Measurements from ENCODE around the gene GOLGA6L7.
"Not testable (repeated sequence)": the region's sequence is repeated elsewhere in the genome, so short reads cannot be mapped to it uniquely, and the experiment has no call there.

The GOLGA6L7 gene

DNA sequence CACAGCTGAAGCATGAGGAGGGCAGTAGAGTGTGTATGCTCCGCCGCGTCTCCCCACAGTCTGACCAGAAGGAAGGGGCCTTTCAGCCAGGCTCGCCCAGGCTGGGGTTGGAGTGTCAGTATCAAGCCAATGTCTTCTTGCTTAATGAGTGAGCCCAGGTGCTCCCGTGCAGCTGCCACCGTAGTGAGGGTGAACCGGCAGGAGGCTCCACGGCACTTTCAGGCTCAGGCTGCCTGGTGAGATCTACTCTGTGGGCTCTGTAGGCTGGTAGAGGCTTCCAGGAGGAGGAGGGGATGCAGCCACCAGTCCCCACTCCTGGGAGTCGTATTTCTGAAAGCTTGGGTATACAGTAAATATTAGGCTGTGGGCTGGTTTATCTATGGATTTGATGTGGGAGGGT lies 8.2 kb downstream of the GOLGA6L7 start:
- DNase-seq: not testable (repeated sequence)

DNA sequence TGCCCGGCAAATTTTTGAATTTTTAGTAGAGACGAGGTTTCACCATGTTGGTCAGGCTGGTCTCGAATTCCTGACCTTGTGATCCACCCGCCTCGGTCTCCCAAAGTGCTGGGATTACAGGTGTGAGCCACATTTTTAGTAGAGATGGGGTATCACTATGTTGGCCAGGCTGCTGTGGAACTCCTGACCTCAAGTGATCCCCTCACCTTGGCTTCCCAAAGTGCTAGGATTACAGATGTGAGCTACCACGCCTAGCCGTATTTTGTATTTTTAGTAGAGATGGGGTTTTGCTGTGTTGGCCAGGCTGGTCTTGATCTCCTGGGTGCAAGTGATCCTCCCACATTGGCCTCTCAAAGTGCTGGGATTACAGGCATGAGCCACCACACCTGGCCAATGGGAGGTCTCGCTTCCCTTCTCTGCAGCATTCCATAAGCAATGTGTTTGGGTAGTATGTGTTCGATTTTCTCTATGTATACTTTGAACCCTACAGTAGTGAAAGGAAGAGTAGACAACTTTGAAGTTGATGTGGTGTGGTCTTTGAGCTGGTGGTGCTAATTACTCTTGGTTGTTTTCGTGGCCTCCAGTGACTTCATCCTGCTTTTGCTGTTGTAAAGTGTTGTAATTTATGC lies 13.4 kb downstream of the GOLGA6L7 start:
- DNase-seq: not testable (repeated sequence)

DNA sequence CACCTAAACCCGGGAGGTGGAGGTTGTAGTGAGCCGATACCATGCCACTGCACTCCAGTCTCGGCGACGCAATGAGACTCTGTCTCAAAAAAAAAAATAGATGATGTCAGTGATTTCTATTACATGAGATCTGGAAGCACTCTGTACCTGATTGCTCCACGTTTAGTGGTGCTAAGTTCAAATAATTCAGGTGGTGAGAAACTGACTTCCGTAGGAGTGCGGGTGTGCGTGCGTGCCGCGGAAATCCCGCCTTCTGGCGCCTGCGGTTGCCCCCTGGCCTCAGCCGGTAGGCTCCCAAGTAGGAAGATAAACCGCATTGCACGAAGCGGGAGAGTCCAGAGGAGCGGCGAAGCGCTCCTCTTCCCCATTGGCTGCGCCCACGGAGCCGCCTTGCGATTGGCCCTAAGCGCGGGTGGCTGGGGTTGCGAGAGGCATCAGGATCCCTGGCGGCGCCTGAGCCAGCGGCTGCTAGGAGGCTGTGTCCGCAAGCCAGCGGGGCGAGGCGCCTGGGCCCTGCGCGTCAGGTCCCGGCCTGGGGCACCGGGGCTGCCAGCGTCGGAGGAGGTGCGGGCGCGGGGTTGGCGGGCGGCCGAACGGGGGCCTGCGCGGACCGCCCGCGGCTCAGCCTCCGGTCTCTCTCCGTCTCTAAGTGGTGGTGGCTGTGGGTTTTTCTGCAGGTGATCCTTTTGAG lies 16.4 kb downstream of the GOLGA6L7 start:
- DNase-seq: peak; percentile 68

DNA sequence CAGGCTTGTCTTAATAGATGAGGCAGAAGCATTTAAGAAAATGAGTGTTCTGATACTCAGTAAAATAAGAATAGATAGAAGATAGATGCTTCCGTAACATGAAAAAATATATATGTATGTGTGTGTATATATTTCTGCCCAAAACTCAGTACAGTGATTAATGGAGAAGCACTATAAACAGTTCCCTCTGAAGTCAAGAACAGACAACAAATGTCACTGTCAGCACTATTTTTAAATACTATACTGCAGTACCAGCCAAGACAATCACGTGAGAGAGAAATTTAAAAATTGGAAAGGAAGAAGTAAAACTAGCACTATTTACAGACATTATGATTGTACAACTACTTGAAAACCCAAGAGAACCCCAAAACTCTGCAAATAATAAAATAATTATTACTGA lies 27.0 kb downstream of the GOLGA6L7 start:
- not testable (repeated sequence) for DNase-seq

DNA sequence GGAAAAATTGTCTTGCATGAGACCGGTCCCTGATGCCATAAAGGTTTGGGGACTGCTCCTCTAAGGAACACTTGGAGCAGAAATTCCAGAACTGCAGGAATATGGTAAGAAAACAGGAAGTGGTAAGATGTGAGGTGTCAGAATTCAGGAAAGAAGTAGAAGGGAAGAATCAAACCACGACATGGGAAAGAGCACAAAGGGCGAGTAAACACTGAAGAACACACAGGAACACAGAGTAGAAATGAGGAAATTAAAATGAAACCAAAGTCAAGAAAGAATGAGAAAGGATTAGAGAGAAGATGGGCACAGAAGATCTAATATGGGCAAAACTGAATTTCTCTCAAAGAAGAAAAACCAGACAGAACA lies 28.5 kb downstream of the GOLGA6L7 start:
- not testable (repeated sequence) for DNase-seq

DNA sequence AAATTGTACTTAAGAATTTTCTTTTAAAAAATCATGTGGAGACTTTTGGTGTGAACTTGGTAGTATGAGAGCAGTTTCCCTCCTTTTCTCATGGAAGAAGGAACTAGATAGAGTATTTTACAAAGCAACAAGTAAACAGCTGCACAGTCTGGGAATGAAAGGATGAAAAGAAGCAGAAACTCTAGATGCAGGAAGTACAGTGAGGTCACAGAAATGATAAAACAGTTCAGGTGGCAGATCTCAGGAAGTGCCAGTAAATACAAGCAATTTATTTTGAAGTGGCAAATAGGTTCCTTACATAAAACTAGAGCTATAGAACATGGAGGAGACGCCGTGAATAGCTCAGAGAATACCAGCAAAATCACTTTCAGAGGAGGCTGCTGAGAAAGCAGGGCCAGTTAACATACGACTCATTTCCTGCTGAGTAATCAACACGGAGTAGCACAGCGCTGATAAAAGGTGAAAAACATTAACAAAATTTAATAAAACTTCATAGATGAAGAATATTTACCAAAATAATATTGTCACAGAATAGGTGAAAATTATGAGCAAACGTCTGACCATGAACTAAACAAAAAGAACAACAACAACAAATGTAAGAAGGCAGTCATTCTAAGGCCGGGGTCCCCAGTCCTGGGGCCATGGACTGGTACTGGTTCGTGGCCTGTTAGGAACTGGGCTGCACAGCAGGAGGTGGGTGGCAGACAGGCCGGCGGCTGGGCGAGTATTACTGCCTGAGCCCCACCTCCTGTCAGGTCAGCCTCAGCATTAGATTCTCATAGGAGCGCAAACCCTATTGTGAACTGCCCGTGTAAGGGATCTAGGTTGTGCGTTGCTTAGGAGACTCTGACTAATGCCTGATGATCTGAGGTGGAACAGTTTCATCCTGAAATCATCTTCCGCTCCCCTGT lies 29.2 kb downstream of the GOLGA6L7 start:
- not testable (repeated sequence) for DNase-seq

DNA sequence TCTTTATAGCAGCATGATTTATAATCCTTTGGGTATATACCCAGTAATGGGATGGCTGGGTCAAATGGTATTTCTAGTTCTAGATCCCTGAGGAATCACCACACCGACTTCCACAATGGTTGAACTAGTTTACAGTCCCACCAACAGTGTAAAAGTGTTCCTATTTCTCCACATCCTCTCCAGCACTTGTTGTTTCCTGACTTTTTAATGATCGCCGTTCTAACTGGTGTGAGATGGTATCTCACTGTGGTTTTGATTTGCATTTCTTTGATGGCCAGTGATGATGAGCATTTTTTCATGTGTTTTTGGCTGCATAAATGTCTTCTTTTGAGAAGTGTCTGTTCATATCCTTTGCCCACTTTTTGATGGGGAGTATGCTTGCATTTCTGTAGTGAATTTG lies 30.3 kb downstream of the GOLGA6L7 start:
- DNase-seq: not testable (repeated sequence)

DNA sequence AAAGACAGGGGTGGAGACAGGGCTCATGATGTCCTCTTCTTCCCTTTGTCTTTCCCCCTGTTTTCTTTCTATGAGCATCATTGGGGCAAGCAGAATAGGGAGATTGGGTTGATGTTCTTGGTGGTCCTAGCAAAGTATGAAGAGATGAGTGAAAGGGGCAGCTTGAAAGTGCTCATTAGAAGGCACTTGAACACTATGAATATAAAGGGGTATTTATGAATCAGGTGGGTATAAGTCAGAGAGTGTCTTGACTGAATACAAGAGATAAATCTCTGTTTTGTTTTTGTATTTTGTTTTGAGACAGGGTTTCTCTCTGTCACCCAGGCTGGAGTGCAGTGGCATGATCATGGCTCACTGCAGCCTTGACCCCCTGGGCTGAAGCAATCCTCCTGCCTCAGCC lies 34.4 kb downstream of the GOLGA6L7 start:
- DNase-seq: not testable (repeated sequence)

DNA sequence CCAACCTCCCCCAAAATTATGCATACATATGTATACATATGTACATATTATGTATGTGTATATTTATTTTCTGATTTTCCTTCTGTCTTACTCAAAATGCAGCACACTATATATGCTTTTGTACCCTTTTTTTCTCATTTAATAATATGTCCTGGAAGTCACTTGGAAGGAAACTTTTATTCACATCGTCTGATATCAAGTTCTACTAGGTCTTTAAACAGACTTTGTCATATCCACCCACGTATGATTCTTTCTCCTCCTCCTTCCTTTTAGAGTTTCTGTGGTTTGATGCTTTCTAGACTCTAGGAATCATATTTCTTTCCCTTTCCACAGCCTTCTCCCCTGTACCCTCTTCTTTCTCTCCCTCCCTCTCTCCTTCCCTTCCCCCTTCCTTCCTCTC lies 35.1 kb downstream of the GOLGA6L7 start:
- not testable (repeated sequence) for DNase-seq

DNA sequence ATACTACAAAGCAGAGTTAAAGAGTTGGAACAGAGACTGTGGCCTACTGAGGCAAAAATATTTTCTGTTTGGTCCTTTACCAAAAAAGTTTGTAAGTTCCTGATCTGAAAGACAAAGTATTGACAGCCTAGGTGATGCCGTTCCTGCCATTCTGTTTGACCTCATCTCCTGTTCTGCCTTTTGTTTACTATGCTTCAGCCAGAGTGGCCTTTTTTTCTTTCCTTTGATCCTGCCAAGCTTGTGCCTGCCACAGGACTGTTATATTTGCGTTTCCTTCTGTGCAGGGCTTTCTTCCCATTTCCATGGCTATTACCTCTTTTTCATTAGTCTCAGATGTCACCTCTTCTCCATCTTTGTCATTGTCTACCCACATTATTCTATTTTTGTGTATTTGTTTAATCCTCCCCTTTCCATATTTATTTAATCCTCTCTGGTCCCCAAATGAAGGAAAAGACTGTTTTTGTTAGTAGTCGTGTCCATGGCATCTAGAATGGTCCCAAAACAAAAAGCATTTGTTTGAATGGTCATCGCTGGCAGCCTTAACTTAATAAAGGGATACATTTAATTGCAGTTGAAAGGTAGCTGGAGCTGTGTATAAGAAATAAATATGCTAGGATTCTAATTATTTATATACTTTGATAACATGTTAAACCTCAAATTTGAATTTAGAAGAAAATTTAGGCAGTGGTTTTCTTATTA lies 36.4 kb downstream of the GOLGA6L7 start:
- DNase-seq: not testable (repeated sequence)

DNA sequence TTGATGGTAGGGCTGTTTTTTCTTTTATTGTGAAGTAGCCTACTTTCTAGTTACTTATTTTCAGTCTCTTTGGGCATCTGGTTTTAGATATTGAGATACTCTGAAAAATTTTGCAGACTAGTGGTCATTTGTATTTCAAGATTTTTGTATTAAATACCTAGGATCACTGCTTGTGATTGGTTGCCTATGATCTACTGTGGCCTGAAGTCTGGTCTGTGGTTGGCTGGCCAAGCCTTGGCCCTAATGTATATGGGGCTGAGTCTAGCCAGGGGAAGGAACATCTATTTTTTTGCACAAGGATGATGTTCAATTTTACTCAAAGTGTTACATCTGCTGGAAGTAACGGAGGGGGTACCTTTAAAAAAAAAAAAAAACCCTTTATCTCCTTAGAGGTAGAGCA lies 38.0 kb downstream of the GOLGA6L7 start:
- not testable (repeated sequence) for DNase-seq

DNA sequence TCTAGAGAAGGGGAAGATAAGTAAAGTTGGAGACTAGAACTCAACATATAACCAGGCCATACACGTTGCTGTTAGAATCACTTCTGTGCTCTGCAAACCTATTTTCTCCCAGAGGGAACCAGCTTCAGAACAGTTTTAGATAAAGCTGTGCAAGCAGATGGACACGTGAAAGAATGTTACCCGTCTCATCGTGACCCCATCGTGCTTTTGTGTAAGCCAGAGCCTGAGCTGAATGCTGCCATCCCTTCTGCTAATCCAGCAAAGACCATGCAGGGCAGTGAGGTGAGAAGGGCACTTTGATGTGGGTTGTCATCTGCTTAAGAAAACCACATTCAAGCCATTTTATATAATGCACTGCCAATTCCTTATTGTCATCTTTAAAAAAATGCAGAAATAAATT lies 40.3 kb downstream of the GOLGA6L7 start:
- not testable (repeated sequence) for DNase-seq

DNA sequence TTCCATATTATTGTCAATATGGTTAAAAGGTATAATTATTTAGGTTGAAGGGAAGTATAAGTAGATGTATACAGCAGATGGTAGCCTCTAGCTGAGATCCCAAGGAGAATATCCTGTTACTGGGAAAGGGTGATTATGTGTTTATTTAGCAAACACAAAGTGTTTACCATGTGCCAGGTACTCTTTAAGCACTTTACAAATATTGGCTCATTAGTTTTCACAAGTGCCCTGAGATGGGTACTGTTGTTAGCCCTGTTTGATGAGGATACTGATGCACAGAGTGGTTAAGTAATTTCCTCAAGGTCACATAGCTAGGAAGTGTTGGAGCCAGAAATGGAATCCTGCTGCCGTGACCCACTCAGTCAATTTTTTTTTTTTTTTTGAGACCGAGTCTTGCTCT lies 48.1 kb downstream of the GOLGA6L7 start:
- not testable (repeated sequence) for DNase-seq

DNA sequence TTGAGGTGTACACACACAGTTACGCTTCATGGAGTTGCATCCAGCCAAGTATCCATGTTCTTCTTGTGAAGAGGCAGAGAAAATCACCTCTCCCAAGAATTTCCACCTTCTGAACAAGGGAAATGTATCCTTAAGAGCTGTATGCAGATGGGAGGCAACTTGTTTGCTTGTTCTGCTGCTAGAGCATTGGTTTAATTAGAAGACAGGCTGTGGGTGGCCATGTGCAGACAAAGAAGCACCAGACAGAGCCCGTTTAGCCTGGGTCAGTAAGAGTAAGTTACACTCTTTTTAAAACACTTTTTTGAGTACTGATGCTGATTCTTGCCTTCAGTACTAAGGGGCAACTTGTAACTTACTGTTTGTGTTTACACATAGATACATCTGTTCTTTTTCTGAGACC lies 50.2 kb downstream of the GOLGA6L7 start:
- DNase-seq: not testable (repeated sequence)

DNA sequence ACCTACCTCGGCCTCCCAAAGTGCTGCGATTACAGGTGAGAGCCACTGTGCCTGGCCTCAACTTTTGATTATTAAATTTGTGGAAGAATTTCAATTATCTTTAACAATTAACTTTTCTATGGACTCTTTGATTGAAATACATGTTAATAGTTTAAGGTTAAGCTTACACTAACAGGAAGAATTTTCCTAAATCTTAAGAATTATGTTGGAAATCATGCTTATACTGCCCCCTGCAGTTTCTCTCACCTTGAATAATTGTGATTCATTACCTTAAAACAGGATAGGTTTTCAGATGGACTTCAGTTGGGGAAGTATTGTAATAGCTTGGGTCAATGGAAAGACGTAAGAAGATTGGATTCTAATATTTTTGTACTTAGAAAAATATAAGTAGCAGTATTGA lies 54.2 kb downstream of the GOLGA6L7 start:
- DNase-seq: not testable (repeated sequence)

All from CD4-positive, alpha-beta T cell treated with Interleukin-10 for 1 hour (primary cell).